HG03064 (cell line): ENCODE data around the gene PATZ1.

Experiments used
- ATAC-seq: cut with Tn5 transposase; IDR thresholded peaks from one replicate; pipeline ENCODE4 v1.9.1; 2021; ENCODE audit warnings: low read depth; ENCODE audit not compliant: unreplicated experiment

Gene PATZ1

GRCh38 chr22:31284281-31285155 is 61.6 kb downstream of the PATZ1 start:
- no peak for ATAC-seq

- no peak for ATAC-seq
Measured at GRCh38 chr22:31282748-31283468, 63.2 kb downstream of the PATZ1 start.

GRCh38 chr22:31281733-31282132 is 64.4 kb downstream of the PATZ1 start:
- ATAC-seq: no peak

- ATAC-seq: no peak
Measured at GRCh38 chr22:31279821-31280505, 66.2 kb downstream of the PATZ1 start.

- no peak for ATAC-seq
Measured at GRCh38 chr22:31279327-31279669, 66.8 kb downstream of the PATZ1 start.

- no peak for ATAC-seq
Measured at GRCh38 chr22:31278626-31279326, 67.4 kb downstream of the PATZ1 start.

GRCh38 chr22:31278151-31278621 is 68.0 kb downstream of the PATZ1 start:
- ATAC-seq: no peak

GRCh38 chr22:31277741-31278140 is 68.4 kb downstream of the PATZ1 start:
- ATAC-seq: no peak

- no peak for ATAC-seq
Measured at GRCh38 chr22:31276426-31277167, 69.5 kb downstream of the PATZ1 start.
